Prostate gland (tissue), 2 donors: Measurements from ENCODE around the gene DUOX1.

Experiments
- POLR2A ChIP-seq: fragments of 450-650 bp; IDR thresholded peaks from one replicate; pipeline ENCODE4 v1.6.1; 2016; ENCODE audit warnings: antibody characterized with exemption, mild to moderate bottlenecking
- POLR2AphosphoS5 ChIP-seq: sonication (generic); formaldehyde crosslinking; IDR thresholded peaks from one replicate; pipeline ENCODE4 v1.6.1; 2017; ENCODE audit warnings: antibody characterized with exemption
- TF ChIP-seq, protein P1 (sequence below), 4 experiments: fragments of 200-600 bp in 2 of 4; fragments of 450-650 bp in 2 of 4; sonication (generic) in 2 of 4; IDR thresholded peaks; 1 replicate in 3 of 4; 2 replicates in 1 of 4; pipeline ENCODE4 v1.5.1; 2016 to 2019; ENCODE audit warnings: antibody characterized with exemption in 4 of 4, mild to moderate bottlenecking in 2 of 4, moderate library complexity in 2 of 4

DNA sequence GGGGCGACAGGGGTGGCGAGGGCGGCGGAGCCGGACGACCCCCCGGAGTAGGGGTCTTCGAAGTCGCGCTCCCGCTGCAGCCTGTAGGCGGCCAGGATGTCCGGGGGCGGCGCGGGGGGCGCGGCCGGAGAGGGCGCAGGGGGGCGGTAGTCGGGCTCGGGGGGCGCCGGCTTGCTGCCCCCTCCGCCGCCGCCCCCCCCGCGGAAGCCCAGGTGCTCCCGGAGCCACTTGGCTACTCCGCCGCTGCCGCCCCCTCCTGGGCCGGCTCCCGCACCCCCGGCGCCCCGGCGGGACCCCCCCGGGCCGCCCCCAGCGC is 57.7 kb downstream of the DUOX1 start:
- TF ChIP-seq, protein P1, sequence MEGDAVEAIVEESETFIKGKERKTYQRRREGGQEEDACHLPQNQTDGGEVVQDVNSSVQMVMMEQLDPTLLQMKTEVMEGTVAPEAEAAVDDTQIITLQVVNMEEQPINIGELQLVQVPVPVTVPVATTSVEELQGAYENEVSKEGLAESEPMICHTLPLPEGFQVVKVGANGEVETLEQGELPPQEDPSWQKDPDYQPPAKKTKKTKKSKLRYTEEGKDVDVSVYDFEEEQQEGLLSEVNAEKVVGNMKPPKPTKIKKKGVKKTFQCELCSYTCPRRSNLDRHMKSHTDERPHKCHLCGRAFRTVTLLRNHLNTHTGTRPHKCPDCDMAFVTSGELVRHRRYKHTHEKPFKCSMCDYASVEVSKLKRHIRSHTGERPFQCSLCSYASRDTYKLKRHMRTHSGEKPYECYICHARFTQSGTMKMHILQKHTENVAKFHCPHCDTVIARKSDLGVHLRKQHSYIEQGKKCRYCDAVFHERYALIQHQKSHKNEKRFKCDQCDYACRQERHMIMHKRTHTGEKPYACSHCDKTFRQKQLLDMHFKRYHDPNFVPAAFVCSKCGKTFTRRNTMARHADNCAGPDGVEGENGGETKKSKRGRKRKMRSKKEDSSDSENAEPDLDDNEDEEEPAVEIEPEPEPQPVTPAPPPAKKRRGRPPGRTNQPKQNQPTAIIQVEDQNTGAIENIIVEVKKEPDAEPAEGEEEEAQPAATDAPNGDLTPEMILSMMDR (IDR thresholded peaks at IDR 0.05): no peak
- TF ChIP-seq POLR2A (no peak), POLR2AphosphoS5 (no peak)
